ENCODE data around the gene CD53.
"Not testable (repeated sequence)": the region's sequence is repeated elsewhere in the genome, so short reads cannot be mapped to it uniquely, and the experiment has no call there.

CD53 gene

GRCh38 chr1:110928904-110929303, 56.0 kb downstream of the CD53 start:
- no peak for TF ChIP-seq POLR2A (IDR thresholded peaks at IDR 0.05; ENCODE audit: extremely low read depth, insufficient read length)
- TF ChIP-seq MAX (IDR thresholded peaks at IDR 0.05; ENCODE audit: low read depth, low read length), result no peak
- no peak for TF ChIP-seq CTCF (IDR thresholded peaks at IDR 0.05; ENCODE audit: low read depth, low read length)
- H3K4me3 ChIP-seq (ENCODE audit: low read depth, low read length), result no peak overlapping the region
- no peak for DNase-seq (ENCODE audit: low read depth)

- not testable (repeated sequence) for H3K4me3 ChIP-seq (ENCODE audit: low read depth, low read length); DNase-seq (ENCODE audit: low read depth)
These were observed 58.1 kb downstream of the CD53 start for GRCh38 chr1:110931097-110931496.

GRCh38 chr1:110936567-110936966, 63.6 kb downstream of the CD53 start:
- no peak overlapping the region for H3K4me3 ChIP-seq (ENCODE audit: low read depth, low read length)
- TF ChIP-seq CTCF (IDR thresholded peaks at IDR 0.05; ENCODE audit: low read depth, low read length), result no peak
- no peak for TF ChIP-seq MAX (IDR thresholded peaks at IDR 0.05; ENCODE audit: low read depth, low read length)
- TF ChIP-seq MYC (IDR thresholded peaks at IDR 0.05; ENCODE audit: low read depth, low read length), result no peak
- TF ChIP-seq POLR2A (IDR thresholded peaks at IDR 0.05; ENCODE audit: extremely low read depth, insufficient read length), result no peak
- DNase-seq (ENCODE audit: low read depth), result no peak

GRCh38 chr1:110944806-110945205, 71.9 kb downstream of the CD53 start:
- TF ChIP-seq MAX (IDR thresholded peaks at IDR 0.05; ENCODE audit: low read depth, low read length), result no peak
- no peak for TF ChIP-seq CTCF (IDR thresholded peaks at IDR 0.05; ENCODE audit: low read depth, low read length)
- no peak for TF ChIP-seq POLR2A (IDR thresholded peaks at IDR 0.05; ENCODE audit: extremely low read depth, insufficient read length)
- no peak for TF ChIP-seq MYC (IDR thresholded peaks at IDR 0.05; ENCODE audit: low read depth, low read length)
- no peak overlapping the region for H3K4me3 ChIP-seq (ENCODE audit: low read depth, low read length)
- DNase-seq (ENCODE audit: low read depth), result no peak

GRCh38 chr1:110945626-110946025, 72.7 kb downstream of the CD53 start:
- TF ChIP-seq POLR2A (IDR thresholded peaks at IDR 0.05; ENCODE audit: extremely low read depth, insufficient read length) (no peak), MAX (IDR thresholded peaks at IDR 0.05; ENCODE audit: low read depth, low read length) (no peak)
- no peak overlapping the region for H3K4me3 ChIP-seq (ENCODE audit: low read depth, low read length)
- peak; percentile 8 for DNase-seq (ENCODE audit: low read depth)

GRCh38 chr1:110948038-110948810, 75.3 kb downstream of the CD53 start:
- peak; percentile 60 for DNase-seq (ENCODE audit: low read depth)
- no peak overlapping the region for H3K4me3 ChIP-seq (ENCODE audit: low read depth, low read length)
- TF ChIP-seq POLR2A (IDR thresholded peaks at IDR 0.05; ENCODE audit: extremely low read depth, insufficient read length), result no peak
- no peak for TF ChIP-seq MAX (IDR thresholded peaks at IDR 0.05; ENCODE audit: low read depth, low read length)
- no peak for TF ChIP-seq CTCF (IDR thresholded peaks at IDR 0.05; ENCODE audit: low read depth, low read length)
- TF ChIP-seq MYC (IDR thresholded peaks at IDR 0.05; ENCODE audit: low read depth, low read length), result no peak
